HepG2 (cell line): ENCODE measurements around the gene MFSD11. TPM values are rescaled to one million over a fixed set of nuclear protein-coding genes. Genes with fewer than 3 reads are reported as not detected.
A peak's percentile ranks its signal among the peaks of the same experiment; 100 is the strongest.

ENCODE experiments used
- CENPT ChIP-seq: sonication (generic); formaldehyde crosslinking; IDR thresholded peaks from 2 replicates; pipeline ENCODE4 v1.8.0; 2022; ENCODE audit warnings: low read depth, mild to moderate bottlenecking, moderate library complexity, missing genetic modification reagents
- CSRNP2 ChIP-seq: sonication (generic); formaldehyde crosslinking; conservative IDR thresholded peaks from 2 replicates; pipeline ENCODE4 v1.8.0; 2022; ENCODE audit warnings: low read depth, missing genetic modification reagents
- FOXK1 ChIP-seq: sonication (generic); formaldehyde crosslinking; IDR thresholded peaks from 2 replicates; pipeline ENCODE4 v1.4.0; 2020; ENCODE audit warnings: low read depth, missing genetic modification reagents, borderline replicate concordance
- MIER2 ChIP-seq: IDR thresholded peaks from 2 replicates; pipeline ENCODE4 v1.6.1; 2016; ENCODE audit warnings: missing biosample characterization, missing genetic modification reagents
- NCOA5 ChIP-seq: sonication (generic); formaldehyde crosslinking; IDR thresholded peaks from 2 replicates; pipeline ENCODE4 v1.4.0; 2020; ENCODE audit warnings: missing genetic modification reagents
- NFE2 ChIP-seq: sonication (generic); formaldehyde crosslinking; IDR thresholded peaks from 2 replicates; pipeline ENCODE4 v1.4.0; 2020; ENCODE audit warnings: missing genetic modification reagents
- NR2F6 ChIP-seq, 2 experiments: IDR thresholded peaks; 2 replicates each; pipeline ENCODE4 v1.6.1; 2016; ENCODE audit warnings: antibody characterized with exemption in 1 of 2, mild to moderate bottlenecking in 1 of 2
- PRPF4 ChIP-seq: fragments of 200-400 bp; formaldehyde crosslinking; IDR thresholded peaks from 2 replicates; pipeline ENCODE4 v1.6.1; 2016; ENCODE audit warnings: low read length, low read depth; ENCODE audit not compliant: poor library complexity, severe bottlenecking
- TEF ChIP-seq: sonication (generic); formaldehyde crosslinking; IDR thresholded peaks from 2 replicates; pipeline ENCODE4 v1.5.0; 2020; ENCODE audit warnings: missing genetic modification reagents
- ZBTB33 ChIP-seq: sonication (generic); formaldehyde crosslinking; IDR thresholded peaks from 2 replicates; pipeline ENCODE4 v1.4.0; 2020; ENCODE audit warnings: missing genetic modification reagents
- ZFP1 ChIP-seq: IDR thresholded peaks from 2 replicates; pipeline ENCODE4 v1.6.1; 2016
- ZMYM2 ChIP-seq: sonication (generic); formaldehyde crosslinking; IDR thresholded peaks from 2 replicates; pipeline ENCODE4 v1.8.0; 2022; ENCODE audit warnings: mild to moderate bottlenecking, missing genetic modification reagents
- ZNF407 ChIP-seq: sonication (generic); formaldehyde crosslinking; IDR thresholded peaks from one replicate; pipeline ENCODE4 v1.5.1; 2020; ENCODE audit warnings: mild to moderate bottlenecking, missing genetic modification reagents; ENCODE audit errors: not compliant biosample characterization
- ZNF441 ChIP-seq: sonication (generic); formaldehyde crosslinking; IDR thresholded peaks from 2 replicates; pipeline ENCODE4 v1.7.0; 2021; ENCODE audit warnings: missing genetic modification reagents, borderline replicate concordance
- ZNF570 ChIP-seq: sonication (generic); formaldehyde crosslinking; IDR thresholded peaks from 2 replicates; pipeline ENCODE4 v1.4.0; 2020; ENCODE audit warnings: mild to moderate bottlenecking, missing genetic modification reagents, borderline replicate concordance
- ZNF607 ChIP-seq: sonication (generic); formaldehyde crosslinking; IDR thresholded peaks from 2 replicates; pipeline ENCODE4 v1.5.1; 2020; ENCODE audit warnings: missing genetic modification reagents, mild to moderate bottlenecking, borderline replicate concordance
- polyA plus RNA-seq, 8 experiments: library from polyadenylated mRNA; depleted of rRNA in 3 of 8; stranded (reverse) in 7 of 8; unstranded in 1 of 8; fragments of >200 nt; fragmentation: Illumina TruSeq in 4 of 8; extraction: Trizol in 4 of 8; gene quantifications; 2 replicates each; pipeline versions ENCODE4 v1.2.1 to v1.2.3, GENCODE V29; 2011 to 2016; ENCODE audit warnings: low read depth in 4 of 8, missing spikeins in 1 of 8, mixed read lengths in 1 of 8; ENCODE audit not compliant: insufficient read depth in 1 of 8
- total RNA-seq, 5 experiments: library from RNA; depleted of rRNA; stranded (reverse); fragments of >200 nt; fragmentation: Illumina TruSeq; extraction: Trizol; gene quantifications; 2 replicates each; pipeline ENCODE4 v1.2.3, GENCODE V29; 2016; ENCODE audit warnings: low read depth in 1 of 5

Gene MFSD11
- total and polyA plus RNA-seq, 2 of the 13 experiments (the other 11 are each of a cell fraction or from before 2014, with no cell fraction given): 26.1 to 36.3 TPM

GRCh38 chr17:76700617-76701470 lies 37.1 kb upstream of the MFSD11 start (continued):
- no peak for TF ChIP-seq FOXK1 (CRISPR knock-in tag)
- peak; percentile 36; the same call in 1 of the 2 replicates for TF ChIP-seq NR2F6 (IDR thresholded peaks at IDR 0.05)
- TF ChIP-seq NR2F6 (CRISPR knock-in tag; IDR thresholded peaks at IDR 0.05): no peak; the same call in 1 of the 2 replicates
- no peak for TF ChIP-seq NCOA5 (CRISPR knock-in tag)
- TF ChIP-seq ZFP1 (CRISPR knock-in tag): no peak
- no peak for TF ChIP-seq CENPT
- TF ChIP-seq ZNF407 (CRISPR knock-in tag): peak; percentile 65
- TF ChIP-seq ZNF441 (CRISPR knock-in tag): peak; percentile 86
- TF ChIP-seq ZNF570 (CRISPR knock-in tag): 0 out of 2 replicates have a peak, but pooled peaks have one; percentile 28
- peak; percentile 83 for TF ChIP-seq ZNF607 (CRISPR knock-in tag)
- no peak for TF ChIP-seq NFE2 (CRISPR knock-in tag)
- TF ChIP-seq TEF (CRISPR knock-in tag): no peak
- TF ChIP-seq PRPF4: no peak
- TF ChIP-seq MIER2 (CRISPR knock-in tag): no peak
- TF ChIP-seq ZBTB33: 0 out of 2 replicates have a peak, but pooled peaks have one; percentile 28
- TF ChIP-seq ZMYM2 (CRISPR knock-in tag): no peak
- no peak for TF ChIP-seq CSRNP2 (CRISPR knock-in tag)
